Germinal center (tissue), 1 donor: Measurements from ENCODE around the gene ZG16.
A peak's percentile ranks its signal among the peaks of the same experiment; 100 is the strongest.
"Not testable (repeated sequence)": the region's sequence is repeated elsewhere in the genome, so short reads cannot be mapped to it uniquely, and the experiment has no call there.

Experiments used
- DNase-seq: peaks from one replicate; pipeline ENCODE4 v3.0.0; 2012; ENCODE audit warnings: mixed read lengths, low spot score

Gene ZG16

GRCh38 chr16:29748760-29749149 lies 29.3 kb upstream of the ZG16 start:
- DNase-seq: not testable (repeated sequence)

DNA sequence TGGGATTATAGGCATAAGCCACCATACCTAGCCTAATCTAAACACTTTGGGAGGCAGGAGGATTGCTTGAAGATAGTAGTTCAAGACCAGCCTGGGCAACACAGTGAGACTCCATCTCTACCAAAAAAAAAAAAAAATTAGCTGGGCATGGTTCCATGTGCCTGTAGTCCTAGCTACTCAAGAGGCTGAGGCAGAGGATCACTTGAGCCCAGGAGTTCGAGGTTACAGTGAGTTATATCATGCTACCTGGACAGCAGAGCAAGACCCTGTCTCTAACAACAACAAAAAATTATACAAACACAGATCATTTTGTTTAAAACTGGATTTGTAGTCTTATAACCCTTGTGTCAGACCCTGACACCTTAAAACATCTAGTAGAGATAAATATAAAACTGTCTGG lies 24.5 kb upstream of the ZG16 start:
- DNase-seq: no peak

DNA sequence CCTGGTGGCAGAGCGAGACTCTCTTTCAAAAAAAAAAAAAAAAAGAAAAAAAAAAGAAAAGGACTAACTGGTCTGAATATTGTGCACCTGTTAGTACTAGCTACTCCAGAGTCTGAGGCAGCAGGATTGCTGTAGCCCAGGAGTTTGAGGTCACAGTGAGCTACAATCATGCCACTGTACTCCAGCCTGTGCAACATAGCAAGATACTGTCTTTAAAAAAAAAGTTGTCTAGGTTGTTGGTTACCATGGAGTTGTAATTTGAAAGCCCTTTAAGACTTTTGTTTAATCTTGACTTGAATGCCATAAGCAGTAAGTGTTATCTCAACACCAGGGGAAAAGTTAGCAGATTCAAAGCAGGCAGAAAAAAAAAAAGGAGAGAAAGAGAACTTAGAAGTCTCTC lies 21.4 kb upstream of the ZG16 start:
- DNase-seq: no peak

DNA sequence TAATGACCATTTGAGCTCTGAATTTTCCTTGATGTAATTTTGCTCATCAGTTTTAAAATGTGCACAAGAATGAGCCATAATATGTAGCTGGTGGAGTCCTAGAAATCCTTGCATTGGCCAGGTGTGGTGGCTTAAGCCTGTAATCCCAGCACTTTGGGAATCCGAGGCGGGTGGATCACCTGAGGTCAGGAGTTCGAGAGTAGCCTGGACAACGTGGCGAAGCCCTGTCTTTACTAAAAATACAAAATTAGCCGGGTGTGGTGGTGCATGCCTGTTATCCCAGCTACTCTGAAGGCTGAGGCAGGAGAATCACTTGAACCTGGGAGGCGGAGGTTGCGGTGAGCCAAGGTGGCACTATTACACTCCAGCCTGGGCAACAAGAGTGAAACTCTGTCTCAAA lies 21.0 kb upstream of the ZG16 start:
- DNase-seq: not testable (repeated sequence)

- DNase-seq: no peak
Measured at GRCh38 chr16:29757950-29758466, 20.0 kb upstream of the ZG16 start.

- DNase-seq: no peak
Measured at GRCh38 chr16:29760567-29761279, 17.3 kb upstream of the ZG16 start.

- DNase-seq: not testable (repeated sequence)
Measured at GRCh38 chr16:29761280-29761651, 16.8 kb upstream of the ZG16 start.

- no peak for DNase-seq
Measured at GRCh38 chr16:29761882-29762281, 16.2 kb upstream of the ZG16 start.

- DNase-seq: no peak
Measured at GRCh38 chr16:29763326-29763725, 14.7 kb upstream of the ZG16 start.

GRCh38 chr16:29765167-29766032 lies 12.7 kb upstream of the ZG16 start:
- DNase-seq: no peak

- DNase-seq: no peak
Measured at GRCh38 chr16:29766571-29766970, 11.5 kb upstream of the ZG16 start.

- DNase-seq: no peak
Measured at GRCh38 chr16:29767062-29767461, 11.0 kb upstream of the ZG16 start.

- DNase-seq: no peak
Measured at GRCh38 chr16:29769507-29769906, 8.5 kb upstream of the ZG16 start.

DNA sequence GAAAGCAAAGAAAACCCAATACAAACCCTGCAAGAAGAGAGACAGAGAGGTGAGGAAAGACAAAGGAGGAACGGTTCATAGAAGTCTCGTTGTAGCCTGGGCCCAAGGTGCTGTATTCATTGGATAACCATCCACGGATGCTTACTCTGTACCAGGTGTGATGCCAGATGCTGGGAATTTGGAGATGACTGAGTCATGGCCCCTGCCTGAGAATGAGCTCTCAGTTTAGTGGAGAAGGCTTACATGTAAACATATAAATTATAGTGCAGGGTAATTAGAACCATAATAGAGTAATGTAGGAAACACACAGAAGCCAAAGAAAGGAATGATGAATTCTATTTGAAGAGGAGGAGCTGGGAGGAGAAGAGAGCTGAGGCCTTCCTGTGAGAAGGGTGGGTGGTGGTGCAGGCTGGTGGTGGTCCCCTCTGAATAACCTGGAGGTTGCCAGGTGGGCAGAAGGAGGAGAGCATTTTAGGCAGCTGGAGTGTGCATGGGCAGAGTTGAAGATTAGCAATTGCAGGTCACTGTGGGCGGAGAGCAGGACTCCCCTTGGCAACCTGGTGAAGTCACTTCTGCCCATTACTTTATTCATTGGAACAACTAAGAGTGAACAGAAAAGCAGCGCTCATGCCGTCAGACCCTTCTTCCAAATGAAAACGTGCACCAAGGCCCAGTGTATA lies 7.7 kb upstream of the ZG16 start:
- DNase-seq: no peak

GRCh38 chr16:29772330-29772729 lies 5.7 kb upstream of the ZG16 start:
- not testable (repeated sequence) for DNase-seq

DNA sequence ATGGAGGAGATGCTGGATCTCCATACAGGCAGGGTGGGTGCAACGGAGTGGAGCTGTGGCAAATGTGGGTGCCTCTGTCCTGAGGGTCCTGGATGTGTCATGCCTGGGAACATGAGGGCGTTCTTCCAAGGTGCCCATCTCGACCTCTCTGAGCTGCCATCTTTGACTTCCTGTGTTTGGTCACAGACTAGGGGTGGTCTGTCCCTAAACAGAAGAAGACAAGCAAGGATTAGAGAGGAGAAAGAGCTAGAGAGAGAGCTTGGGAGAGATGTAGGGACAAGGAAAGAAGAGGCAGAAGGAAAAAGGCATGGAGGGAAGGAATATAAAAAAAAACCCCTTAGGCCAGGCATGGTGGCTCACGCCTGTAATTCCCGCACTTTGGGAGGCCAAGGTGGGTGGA lies 3.3 kb upstream of the ZG16 start:
- no peak for DNase-seq

- no peak for DNase-seq
Measured at GRCh38 chr16:29775742-29776408, 2.2 kb upstream of the ZG16 start.

DNA sequence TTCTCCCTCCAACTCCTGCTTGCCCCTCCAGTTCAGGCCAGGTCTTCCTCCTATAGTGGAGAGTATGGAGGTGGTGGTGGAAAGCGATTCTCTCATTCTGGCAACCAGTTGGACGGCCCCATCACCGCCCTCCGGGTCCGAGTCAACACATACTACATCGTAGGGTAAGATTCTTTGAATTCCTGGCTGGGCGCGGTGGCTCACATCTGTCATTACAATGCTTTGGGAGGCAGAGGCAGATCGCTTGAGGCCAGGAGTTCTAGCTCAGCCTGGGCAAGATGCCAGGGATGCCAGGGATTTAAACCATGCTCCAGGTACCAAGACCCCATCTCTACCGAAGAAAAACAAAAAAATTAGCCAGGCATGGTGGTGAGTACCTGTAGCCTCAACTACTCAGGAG lies 1.4 kb downstream of the ZG16 start:
- DNase-seq: no peak

GRCh38 chr16:29783094-29783953 lies 5.3 kb downstream of the ZG16 start:
- DNase-seq: not testable (repeated sequence)

- no peak for DNase-seq
Measured at GRCh38 chr16:29784157-29784556, 6.1 kb downstream of the ZG16 start.

GRCh38 chr16:29784901-29785500 lies 6.9 kb downstream of the ZG16 start:
- peak; percentile 83 for DNase-seq
